ENCODE results near the gene SMARCAD1.

Gene SMARCAD1

GRCh38 chr4:94278781-94279180 lies 71.1 kb downstream of the SMARCAD1 start:
- Histone ChIP-seq H3K79me1 (ENCODE audit: low read depth, low read length) (no peaks in the 10 kb centered on the region), H2AK5ac (ENCODE audit: low read depth, low read length) (no peak overlapping the region), H3K4ac (ENCODE audit: low read length) (no peak overlapping the region), H4K8ac (ENCODE audit: low read depth, low read length) (no peak overlapping the region), H3K4me3 (ENCODE audit: low read length in 2 of 2) (no peak overlapping the region), H3K4me2 (ENCODE audit: insufficient read depth, low read length, poor library complexity, severe bottlenecking) (no peak overlapping the region), H3K27ac (replicated peaks; ENCODE audit: low read length) (no peak overlapping the region), H2BK5ac (ENCODE audit: low read length) (no peak overlapping the region), H2BK12ac (ENCODE audit: low read length) (no peak overlapping the region), H3K36me3 (replicated peaks in 1 of 2; ENCODE audit: control insufficient read depth in 2 of 2, insufficient read depth in 2 of 2, low read length in 2 of 2) (peaks cover 7 to 96% of the 10 kb centered on the region in 2 donors), H3K23ac (ENCODE audit: low read depth, low read length, poor library complexity) (no peak overlapping the region), H3K14ac (ENCODE audit: low read length) (no peak overlapping the region), H2BK120ac (ENCODE audit: low read depth, low read length) (no peak overlapping the region), H2BK15ac (ENCODE audit: low read length) (no peak overlapping the region), H3K4me1 (ENCODE audit: control insufficient read depth in 2 of 2, insufficient read depth in 1 of 2, low read depth in 1 of 2, low read length in 2 of 2) (no peaks in the 10 kb centered on the region), H3K27me3 (ENCODE audit: control insufficient read depth in 3 of 3, insufficient read depth in 3 of 3, low read depth in 1 of 3, low read length in 3 of 3) (no peaks in the 10 kb centered on the region), H3K18ac (ENCODE audit: low read length) (no peak overlapping the region), H3K9me3 (replicated peaks in 1 of 2; ENCODE audit: control insufficient read depth in 2 of 2, insufficient read depth in 1 of 2, low read depth in 1 of 2, low read length in 2 of 2) (peaks cover 0 to 9% of the 10 kb centered on the region in 2 donors), H2AFZ (ENCODE audit: low read length) (no peak overlapping the region), H3K9ac (ENCODE audit: low read depth, low read length, poor library complexity) (no peak overlapping the region), H4K91ac (ENCODE audit: low read depth, low read length, poor library complexity) (no peak overlapping the region)
- no CpG with 5 or more reads among the region's 2 CpGs for WGBS, 2 donors (ENCODE audit: extremely low coverage in 2 of 2, insufficient read length in 2 of 2, insufficient replicate concordance in 1 of 2)
- DNase-seq (ENCODE audit: low spot score), result no peak

GRCh38 chr4:94284889-94285288 lies 77.2 kb downstream of the SMARCAD1 start:
- H3K79me1 ChIP-seq (ENCODE audit: low read depth, low read length), result no peaks in the 10 kb centered on the region
- no peak overlapping the region for H2AK5ac ChIP-seq (ENCODE audit: low read depth, low read length)
- H3K4me3 ChIP-seq (ENCODE audit: low read length in 2 of 2), result no peak overlapping the region
- no peak overlapping the region for H2AFZ ChIP-seq (ENCODE audit: low read length)
- H4K8ac ChIP-seq (ENCODE audit: low read depth, low read length), result no peak overlapping the region
- no peaks in the 10 kb centered on the region for H3K27me3 ChIP-seq (ENCODE audit: control insufficient read depth in 3 of 3, insufficient read depth in 3 of 3, low read depth in 1 of 3, low read length in 3 of 3)
- WGBS, 2 donors (ENCODE audit: extremely low coverage in 2 of 2, insufficient read length in 2 of 2, insufficient replicate concordance in 1 of 2), result no CpG with 5 or more reads among the region's 1 CpG
- H3K18ac ChIP-seq (ENCODE audit: low read length), result no peak overlapping the region
- H4K91ac ChIP-seq (ENCODE audit: low read depth, low read length, poor library complexity), result no peak overlapping the region
- DNase-seq (ENCODE audit: low spot score), result no peak
- H3K4me2 ChIP-seq (ENCODE audit: insufficient read depth, low read length, poor library complexity, severe bottlenecking), result no peak overlapping the region
- no peak overlapping the region for H2BK120ac ChIP-seq (ENCODE audit: low read depth, low read length)
- H3K4me1 ChIP-seq (ENCODE audit: control insufficient read depth in 2 of 2, insufficient read depth in 1 of 2, low read depth in 1 of 2, low read length in 2 of 2), result no peaks in the 10 kb centered on the region
- no peak overlapping the region for H3K4ac ChIP-seq (ENCODE audit: low read length)
- H3K36me3 ChIP-seq (replicated peaks in 1 of 2; ENCODE audit: control insufficient read depth in 2 of 2, insufficient read depth in 2 of 2, low read length in 2 of 2), result peaks cover 10 to 96% of the 10 kb centered on the region in 2 donors
- H2BK12ac ChIP-seq (ENCODE audit: low read length), result no peak overlapping the region
- no peak overlapping the region for H2BK5ac ChIP-seq (ENCODE audit: low read length)
- no peak overlapping the region for H3K14ac ChIP-seq (ENCODE audit: low read length)
- H3K9ac ChIP-seq (ENCODE audit: low read depth, low read length, poor library complexity), result no peak overlapping the region
- H3K23ac ChIP-seq (ENCODE audit: low read depth, low read length, poor library complexity), result no peak overlapping the region
- no peak overlapping the region for H2BK15ac ChIP-seq (ENCODE audit: low read length)
- peaks cover 0 to 9% of the 10 kb centered on the region in 2 donors for H3K9me3 ChIP-seq (replicated peaks in 1 of 2; ENCODE audit: control insufficient read depth in 2 of 2, insufficient read depth in 1 of 2, low read depth in 1 of 2, low read length in 2 of 2)
- no peak overlapping the region for H3K27ac ChIP-seq (replicated peaks; ENCODE audit: low read length)

- Histone ChIP-seq H3K9ac (ENCODE audit: low read depth, low read length, poor library complexity) (no peak overlapping the region), H2BK120ac (ENCODE audit: low read depth, low read length) (no peak overlapping the region), H3K4me3 (ENCODE audit: low read length in 2 of 2) (no peak overlapping the region), H3K79me1 (ENCODE audit: low read depth, low read length) (no peaks in the 10 kb centered on the region), H2AK5ac (ENCODE audit: low read depth, low read length) (no peak overlapping the region), H3K4ac (ENCODE audit: low read length) (no peak overlapping the region), H4K91ac (ENCODE audit: low read depth, low read length, poor library complexity) (no peak overlapping the region), H3K18ac (ENCODE audit: low read length) (no peak overlapping the region), H2AFZ (ENCODE audit: low read length) (no peak overlapping the region), H3K4me2 (ENCODE audit: insufficient read depth, low read length, poor library complexity, severe bottlenecking) (no peak overlapping the region), H3K27ac (replicated peaks; ENCODE audit: low read length) (no peak overlapping the region), H2BK15ac (ENCODE audit: low read length) (no peak overlapping the region), H3K36me3 (replicated peaks in 1 of 2; ENCODE audit: control insufficient read depth in 2 of 2, insufficient read depth in 2 of 2, low read length in 2 of 2) (peaks cover 10 to 96% of the 10 kb centered on the region in 2 donors), H3K14ac (ENCODE audit: low read length) (no peak overlapping the region), H3K9me3 (replicated peaks in 1 of 2; ENCODE audit: control insufficient read depth in 2 of 2, insufficient read depth in 1 of 2, low read depth in 1 of 2, low read length in 2 of 2) (peaks cover 0 to 6% of the 10 kb centered on the region in 2 donors), H2BK5ac (ENCODE audit: low read length) (no peak overlapping the region), H2BK12ac (ENCODE audit: low read length) (no peak overlapping the region), H3K23ac (ENCODE audit: low read depth, low read length, poor library complexity) (no peak overlapping the region), H4K8ac (ENCODE audit: low read depth, low read length) (no peak overlapping the region), H3K27me3 (ENCODE audit: control insufficient read depth in 3 of 3, insufficient read depth in 3 of 3, low read depth in 1 of 3, low read length in 3 of 3) (no peaks in the 10 kb centered on the region), H3K4me1 (ENCODE audit: control insufficient read depth in 2 of 2, insufficient read depth in 1 of 2, low read depth in 1 of 2, low read length in 2 of 2) (no peaks in the 10 kb centered on the region)
- no peak for DNase-seq (ENCODE audit: low spot score)
- no CpG with 5 or more reads among the region's 4 CpGs for WGBS, 2 donors (ENCODE audit: extremely low coverage in 2 of 2, insufficient read length in 2 of 2, insufficient replicate concordance in 1 of 2)
These were observed 78.0 kb downstream of the SMARCAD1 start for GRCh38 chr4:94285666-94286065.

GRCh38 chr4:94290245-94290644 lies 82.6 kb downstream of the SMARCAD1 start:
- Histone ChIP-seq H2BK5ac (ENCODE audit: low read length) (no peak overlapping the region), H3K4me1 (ENCODE audit: control insufficient read depth in 2 of 2, insufficient read depth in 1 of 2, low read depth in 1 of 2, low read length in 2 of 2) (no peaks in the 10 kb centered on the region), H3K79me1 (ENCODE audit: low read depth, low read length) (no peaks in the 10 kb centered on the region), H3K18ac (ENCODE audit: low read length) (no peak overlapping the region), H2BK120ac (ENCODE audit: low read depth, low read length) (no peak overlapping the region), H2BK15ac (ENCODE audit: low read length) (no peak overlapping the region), H2AK5ac (ENCODE audit: low read depth, low read length) (no peak overlapping the region), H3K9me3 (replicated peaks in 1 of 2; ENCODE audit: control insufficient read depth in 2 of 2, insufficient read depth in 1 of 2, low read depth in 1 of 2, low read length in 2 of 2) (no peaks in the 10 kb centered on the region), H3K23ac (ENCODE audit: low read depth, low read length, poor library complexity) (no peak overlapping the region), H3K4me3 (ENCODE audit: low read length in 2 of 2) (no peak overlapping the region), H3K14ac (ENCODE audit: low read length) (no peak overlapping the region), H4K8ac (ENCODE audit: low read depth, low read length) (no peak overlapping the region), H3K4ac (ENCODE audit: low read length) (no peak overlapping the region), H3K27ac (replicated peaks; ENCODE audit: low read length) (no peak overlapping the region), H3K36me3 (replicated peaks in 1 of 2; ENCODE audit: control insufficient read depth in 2 of 2, insufficient read depth in 2 of 2, low read length in 2 of 2) (peaks cover 1 to 77% of the 10 kb centered on the region in 2 donors), H4K91ac (ENCODE audit: low read depth, low read length, poor library complexity) (no peak overlapping the region), H3K4me2 (ENCODE audit: insufficient read depth, low read length, poor library complexity, severe bottlenecking) (no peak overlapping the region), H2AFZ (ENCODE audit: low read length) (no peak overlapping the region), H2BK12ac (ENCODE audit: low read length) (no peak overlapping the region), H3K27me3 (ENCODE audit: control insufficient read depth in 3 of 3, insufficient read depth in 3 of 3, low read depth in 1 of 3, low read length in 3 of 3) (no peaks in the 10 kb centered on the region), H3K9ac (ENCODE audit: low read depth, low read length, poor library complexity) (no peak overlapping the region)
- no CpG with 5 or more reads among the region's 2 CpGs for WGBS, 2 donors (ENCODE audit: extremely low coverage in 2 of 2, insufficient read length in 2 of 2, insufficient replicate concordance in 1 of 2)
- DNase-seq (ENCODE audit: low spot score), result no peak

Data from neuronal stem cell (in vitro differentiated cells).